Left lung (tissue), 10 donors: ENCODE results near the gene CSF1. TPM values are rescaled to one million over a fixed set of nuclear protein-coding genes. Genes with fewer than 3 reads are reported as not detected.

Experiments used
- ATAC-seq: fragments of 200-7000 bp; cut with Tn5 transposase; one replicate; pipeline ENCODE4 v1.9.1; 2020; ENCODE audit warnings: moderate library complexity
- DNase-seq, 4 donors: peaks; one replicate each; pipeline ENCODE4 v3.0.0-alpha.2; 2013 to 2020
- H3K27ac ChIP-seq, 2 donors: fragments of 200-600 bp; sonication (generic) in 1 of 2; one replicate each; pipeline versions ENCODE4 v1.5.0 to v1.8.0; 2020 to 2021
- H3K27me3 ChIP-seq, 2 donors: fragments of 200-600 bp; sonication (generic) in 1 of 2; one replicate each; pipeline versions ENCODE4 v1.5.0 to v1.8.0; 2020 to 2021
- H3K36me3 ChIP-seq, 2 donors: fragments of 200-600 bp; sonication (generic) in 1 of 2; one replicate each; pipeline versions ENCODE4 v1.5.0 to v1.8.0; 2020 to 2021
- H3K4me1 ChIP-seq, 2 donors: fragments of 200-600 bp; one replicate each; pipeline ENCODE4 v1.8.0; 2021
- H3K4me3 ChIP-seq, 2 donors: fragments of 200-600 bp; sonication (generic) in 1 of 2; one replicate each; pipeline versions ENCODE4 v1.5.0 to v1.8.0; 2020 to 2021; ENCODE audit warnings: mild to moderate bottlenecking in 1 of 2
- H3K9me3 ChIP-seq, 2 donors: fragments of 200-600 bp; sonication (generic) in 1 of 2; one replicate each; pipeline versions ENCODE4 v1.5.0 to v1.8.0; 2020 to 2021
- CTCF ChIP-seq, 2 donors: fragments of 200-600 bp; sonication (generic) in 1 of 2; IDR thresholded peaks; one replicate each; pipeline versions ENCODE4 v1.5.0 to v1.8.0; 2021; ENCODE audit warnings: antibody characterized with exemption in 2 of 2
- intact Hi-C, 2 donors: fragments of 100-400 bp; cut with DNase I; formaldehyde crosslinking; loops; one replicate each; pipeline versions ENCODE4 v1.11.2 to v1.14.2; 2022
- polyA plus RNA-seq, 6 donors: library from polyadenylated mRNA; unstranded; fragments of 120-200 nt; gene quantifications; one replicate each; pipeline ENCODE4 v1.2.1, GENCODE V29; 2013; ENCODE audit not compliant: insufficient read length in 6 of 6
- total RNA-seq, 2 donors: library from RNA; stranded (reverse); fragmentation: NEBNext Ultra II Directional; extraction: Animal tissue kit (Norgen Biotek cat#: 25700); gene quantifications; one replicate each; pipeline ENCODE4 v1.2.1, GENCODE V29; 2021
- donor health status: DM: no; HTN: yes; CAD: no.
- donor health status: DM: no; HTN: no; CAD: no.

The CSF1 gene
- total and polyA plus RNA-seq, 8 donors: 6.9 to 68.0 (median 10.0) TPM

GRCh38 chr1:109929588-109930251 is 19.1 kb downstream of the CSF1 start:
- Histone ChIP-seq H3K27me3 (no peaks in the 10 kb centered on the region), H3K9me3 (no peaks in the 10 kb centered on the region), H3K4me3 (no peak overlapping the region), H3K27ac (no peak overlapping the region), H3K4me1 (peaks cover 23 to 47% of the 10 kb centered on the region in 2 donors), H3K36me3 (peaks cover 0 to 53% of the 10 kb centered on the region in 2 donors)
- TF ChIP-seq CTCF (IDR thresholded peaks at IDR 0.05): no peak
- ATAC-seq (no peak), DNase-seq (no peak)
- intact Hi-C loops: no loop called here

- ATAC-seq (no peak), DNase-seq (no peak)
- Histone ChIP-seq H3K4me3 (no peak overlapping the region), H3K36me3 (peaks cover 0 to 46% of the 10 kb centered on the region in 2 donors), H3K4me1 (peaks cover 23 to 52% of the 10 kb centered on the region in 2 donors), H3K27ac (peak overlapping the region in 1 of 2 donors; percentile 33), H3K9me3 (no peaks in the 10 kb centered on the region), H3K27me3 (no peaks in the 10 kb centered on the region)
- intact Hi-C loops: no loop called here
- TF ChIP-seq CTCF (IDR thresholded peaks at IDR 0.05): no peak
Measured at GRCh38 chr1:109930252-109930993, 19.8 kb downstream of the CSF1 start.

GRCh38 chr1:109931189-109931731 is 20.6 kb downstream of the CSF1 start:
- no peak for TF ChIP-seq CTCF (IDR thresholded peaks at IDR 0.05)
- peaks cover 0 to 37% of the 10 kb centered on the region in 2 donors for H3K36me3 ChIP-seq
- H3K4me1 ChIP-seq: peaks cover 23 to 52% of the 10 kb centered on the region in 2 donors
- DNase-seq (peak in 3 of 4 donors; percentile 67 to 85 (median 77)), ATAC-seq (peak; percentile 84)
- H3K27ac ChIP-seq: peak overlapping the region; percentile 24 to 33
- H3K4me3 ChIP-seq: no peak overlapping the region
- intact Hi-C loops: no loop called here
- no peaks in the 10 kb centered on the region for H3K27me3 ChIP-seq
- H3K9me3 ChIP-seq: no peaks in the 10 kb centered on the region

GRCh38 chr1:109931911-109932636 is 21.4 kb downstream of the CSF1 start:
- peaks cover 0 to 7% of the 10 kb centered on the region in 2 donors for H3K9me3 ChIP-seq
- H3K4me1 ChIP-seq: peaks cover 23 to 50% of the 10 kb centered on the region in 2 donors
- no peak overlapping the region for H3K27ac ChIP-seq
- no peaks in the 10 kb centered on the region for H3K27me3 ChIP-seq
- intact Hi-C loops: no loop called here
- no peak overlapping the region for H3K4me3 ChIP-seq
- no peak for DNase-seq
- no peak for ATAC-seq
- no peak for TF ChIP-seq CTCF (IDR thresholded peaks at IDR 0.05)
- H3K36me3 ChIP-seq: peaks cover 0 to 29% of the 10 kb centered on the region in 2 donors
